Measurements from ENCODE around the gene BTN1A1.

DNA sequence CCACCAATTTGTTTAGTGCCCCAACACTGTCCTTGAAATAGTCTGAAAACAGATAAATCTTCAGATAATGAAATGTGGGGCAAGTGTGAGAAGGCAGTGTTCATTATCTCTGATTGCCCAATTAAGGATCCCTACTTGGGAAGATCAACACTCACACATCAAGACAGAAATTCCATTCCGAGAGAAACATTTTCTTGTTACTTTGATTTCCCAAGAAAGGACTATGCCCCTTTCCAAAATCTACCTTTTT is 54.3 kb downstream of the BTN1A1 start:
- TF ChIP-seq SUZ12 (IDR thresholded peaks at IDR 0.05; ENCODE audit: extremely low read depth, insufficient read depth, insufficient read length) (no peak), ZNF274 (IDR thresholded peaks at IDR 0.05; ENCODE audit: low read depth, low read length) (no peak)
